IMR-90 (cell line): Measurements from ENCODE around the gene ESD. TPM values are rescaled to one million over a fixed set of nuclear protein-coding genes. Genes with fewer than 3 reads are reported as not detected.

Source experiments
- ATAC-seq: fragments of 200-7000 bp; cut with Tn5 transposase; 2 replicates; pipeline ENCODE4 v1.9.1; 2020; ENCODE audit warnings: low read depth, mild to moderate bottlenecking, moderate library complexity
- BruUV-seq: library from RNA; stranded (reverse); fragments of 400-500 nt; replicated peaks from 2 replicates; lab custom pipeline; 2021; lab: Mats Ljungman, UMichigan
- CTCF ChIA-PET: fragments of 300-600 bp; formaldehyde crosslinking; extraction: SDS; loops from one replicate; lab custom pipeline; 2021; ENCODE audit warnings: antibody characterized with exemption; lab: Yijun Ruan, JAX
- POLR2A ChIA-PET: fragments of 300-600 bp; sonication (Branson Sonifier 250); formaldehyde crosslinking; loops from one replicate; lab custom pipeline; 2022; ENCODE audit warnings: antibody characterized with exemption; ENCODE audit not compliant: unreplicated experiment; lab: Charles Lee
- DNase-seq: peaks from one replicate; pipeline ENCODE4 v3.0.0; 2013
- H2AFZ ChIP-seq: replicated peaks from 2 replicates; pipeline ENCODE3; 2013; ENCODE audit warnings: low read length, mild to moderate bottlenecking; ENCODE audit not compliant: poor library complexity
- H2AK5ac ChIP-seq: 2 replicates; pipeline ENCODE4 v1.6.1; 2013; ENCODE audit warnings: low read depth, low read length, inconsistent platforms
- H2AK9ac ChIP-seq: replicated peaks from 2 replicates; pipeline ENCODE3; 2013; ENCODE audit warnings: mild to moderate bottlenecking, low read depth, low read length, moderate library complexity; ENCODE audit not compliant: poor library complexity
- H2BK120ac ChIP-seq: 2 replicates; pipeline ENCODE4 v1.6.1; 2013; ENCODE audit warnings: low read depth, low read length, inconsistent platforms
- H2BK15ac ChIP-seq: 3 replicates; pipeline ENCODE4 v1.6.1; 2013; ENCODE audit warnings: low read depth, low read length, inconsistent platforms
- H2BK20ac ChIP-seq: 2 replicates; pipeline ENCODE4 v1.6.1; 2013; ENCODE audit warnings: low read depth, mild to moderate bottlenecking, inconsistent platforms, low read length, moderate library complexity
- H2BK5ac ChIP-seq: 2 replicates; pipeline ENCODE4 v1.6.1; 2013; ENCODE audit warnings: mild to moderate bottlenecking, low read depth, low read length, inconsistent platforms; ENCODE audit not compliant: poor library complexity, severe bottlenecking
- H3K14ac ChIP-seq: replicated peaks from 2 replicates; pipeline ENCODE4 v1.6.1; 2013; ENCODE audit warnings: low read depth, low read length, inconsistent platforms
- H3K18ac ChIP-seq: 2 replicates; pipeline ENCODE4 v1.6.1; 2013; ENCODE audit warnings: low read depth, low read length, control low read depth
- H3K23ac ChIP-seq: 2 replicates; pipeline ENCODE4 v1.6.1; 2013; ENCODE audit warnings: low read depth, low read length, inconsistent platforms
- H3K27ac ChIP-seq: 2 replicates; pipeline ENCODE4 v1.5.1; 2013; ENCODE audit warnings: mild to moderate bottlenecking, control low read depth, low read length; ENCODE audit not compliant: insufficient read depth
- H3K27me3 ChIP-seq: 2 replicates; pipeline ENCODE4 v1.6.1; 2013; ENCODE audit warnings: low read length; ENCODE audit not compliant: control insufficient read depth, insufficient read depth
- H3K36me3 ChIP-seq: 2 replicates; pipeline ENCODE4 v1.6.1; 2013; ENCODE audit warnings: low read length, mixed read lengths; ENCODE audit not compliant: control insufficient read depth, insufficient read depth
- H3K4ac ChIP-seq: 2 replicates; pipeline ENCODE4 v1.6.1; 2013; ENCODE audit warnings: low read depth, low read length, inconsistent platforms
- H3K4me1 ChIP-seq: 2 replicates; pipeline ENCODE4 v1.6.1; 2013; ENCODE audit warnings: low read length, mixed read lengths; ENCODE audit not compliant: control insufficient read depth, insufficient read depth
- H3K4me2 ChIP-seq: 2 replicates; pipeline ENCODE4 v1.6.1; 2013; ENCODE audit warnings: low read depth, mild to moderate bottlenecking, control low read depth, low read length, moderate library complexity
- H3K4me3 ChIP-seq: 2 replicates; pipeline ENCODE4 v1.5.1; 2013; ENCODE audit warnings: low read depth, mild to moderate bottlenecking, control low read depth, low read length, moderate library complexity; ENCODE audit not compliant: insufficient read depth
- H3K56ac ChIP-seq: 2 replicates; pipeline ENCODE4 v1.6.1; 2013; ENCODE audit warnings: low read length, inconsistent platforms; ENCODE audit not compliant: insufficient read depth; ENCODE audit errors: extremely low read depth
- H3K79me1 ChIP-seq, 2 experiments: 2 replicates each; pipeline ENCODE4 v1.6.1; 2013; ENCODE audit warnings: low read length in 2 of 2, inconsistent platforms in 1 of 2, low read depth in 1 of 2
- H3K9ac ChIP-seq: 2 replicates; pipeline ENCODE4 v1.6.1; 2013; ENCODE audit warnings: low read depth, low read length, control low read depth
- H3K9me1 ChIP-seq: 2 replicates; pipeline ENCODE4 v1.6.1; 2013; ENCODE audit warnings: low read length, inconsistent platforms; ENCODE audit not compliant: insufficient read depth
- H3K9me3 ChIP-seq: 2 replicates; pipeline ENCODE4 v1.6.1; 2013; ENCODE audit warnings: low read length; ENCODE audit not compliant: control insufficient read depth, insufficient read depth
- H4K20me1 ChIP-seq: 2 replicates; pipeline ENCODE4 v1.6.1; 2013; ENCODE audit warnings: low read length, inconsistent platforms; ENCODE audit not compliant: insufficient read depth
- H4K5ac ChIP-seq: 2 replicates; pipeline ENCODE4 v1.6.1; 2013; ENCODE audit warnings: mild to moderate bottlenecking, low read depth, low read length, control low read depth
- H4K8ac ChIP-seq, 2 experiments: 2 replicates each; pipeline ENCODE4 v1.6.1; 2013; ENCODE audit warnings: low read depth in 2 of 2, low read length in 2 of 2, control low read depth in 1 of 2, inconsistent platforms in 1 of 2
- H4K91ac ChIP-seq: 2 replicates; pipeline ENCODE4 v1.6.1; 2013; ENCODE audit warnings: low read depth, low read length, inconsistent platforms; ENCODE audit not compliant: insufficient read depth
- BHLHE40 ChIP-seq: fragments of 150-350 bp; IDR thresholded peaks from 2 replicates; pipeline ENCODE4 v1.6.1; 2016; ENCODE audit warnings: mild to moderate bottlenecking, low read depth, low read length
- CHD1 ChIP-seq: IDR thresholded peaks from 2 replicates; pipeline ENCODE4 v1.6.1; 2012; ENCODE audit warnings: low read depth, low read length, improper control_type of control experiment
- CTCF ChIP-seq: conservative IDR thresholded peaks from 2 replicates; pipeline ENCODE4 v1.5.1; 2012; ENCODE audit warnings: mild to moderate bottlenecking, low read depth, low read length, improper control_type of control experiment
- MAFK ChIP-seq: IDR thresholded peaks from 2 replicates; pipeline ENCODE4 v1.6.1; 2012; ENCODE audit warnings: low read depth, low read length, improper control_type of control experiment
- MAZ ChIP-seq: IDR thresholded peaks from 2 replicates; pipeline ENCODE4 v1.6.1; 2012; ENCODE audit warnings: low read depth, mild to moderate bottlenecking, low read length, improper control_type of control experiment, moderate library complexity, borderline replicate concordance
- MXI1 ChIP-seq: IDR thresholded peaks from 2 replicates; pipeline ENCODE4 v1.6.1; 2012; ENCODE audit warnings: low read depth, mild to moderate bottlenecking, low read length, moderate library complexity, borderline replicate concordance
- NFE2L2 ChIP-seq: fragments of 150-350 bp; IDR thresholded peaks from 2 replicates; pipeline ENCODE4 v1.6.1; 2016; ENCODE audit warnings: low read depth, mild to moderate bottlenecking, low read length
- POLR2A ChIP-seq: IDR thresholded peaks from 2 replicates; pipeline ENCODE4 v1.6.1; 2012; ENCODE audit warnings: mild to moderate bottlenecking, low read depth, low read length
- RAD21 ChIP-seq: IDR thresholded peaks from 2 replicates; pipeline ENCODE4 v1.6.1; 2012; ENCODE audit warnings: low read length, improper control_type of control experiment
- RCOR1 ChIP-seq: IDR thresholded peaks from 2 replicates; pipeline ENCODE4 v1.6.1; 2012; ENCODE audit warnings: mild to moderate bottlenecking, low read length, improper control_type of control experiment; ENCODE audit not compliant: insufficient replicate concordance
- SMC3 ChIP-seq: fragments of 150-350 bp; IDR thresholded peaks from 2 replicates; pipeline ENCODE4 v1.6.1; 2016; ENCODE audit warnings: low read depth, mild to moderate bottlenecking, antibody characterized with exemption, low read length, moderate library complexity
- WGBS, 2 experiments: methylation state at CpG; one replicate each; pipeline versions ENCODE4 v1.1.5 to v1.1.7; 2013; ENCODE audit warnings: missing lambda C conversion rate in 2 of 2; ENCODE audit not compliant: insufficient read length in 1 of 2; ENCODE audit errors: extremely low coverage in 2 of 2; 5-methylcytosine and 5-hydroxymethylcytosine counted together
- dilution Hi-C: fragments of 300-500 bp; cut with HindIII; formaldehyde crosslinking; loops from one replicate; pipeline ENCODE4 v1.14.3; 2018; ENCODE audit warnings: low sequenced_read_pairs; ENCODE audit not compliant: unreplicated experiment
- in situ Hi-C: fragments of 300-500 bp; cut with MboI; formaldehyde crosslinking; loops from 3 replicates; pipeline ENCODE4 v1.14.3; 2019; ENCODE audit warnings: low sequenced_read_pairs, inconsistent platforms, mixed read lengths
- intact Hi-C: fragments of 100-400 bp; cut with micrococcal nuclease; formaldehyde crosslinking; loops from 2 replicates; pipeline ENCODE4 v1.10.0; 2022
- polyA plus RNA-seq, 3 experiments: library from polyadenylated mRNA; depleted of rRNA; stranded (reverse); fragments of >200 nt; gene quantifications; 2 replicates each; pipeline ENCODE4 v1.2.3, GENCODE V29; 2012; ENCODE audit warnings: low replicate concordance in 1 of 3
- total RNA-seq: library from RNA; depleted of rRNA; stranded (reverse); fragments of >200 nt; gene quantifications from 2 replicates; pipeline ENCODE4 v1.2.3, GENCODE V29; 2012
- TF ChIP-seq, protein P1 (sequence below): fragments of 150-350 bp; IDR thresholded peaks from 2 replicates; pipeline ENCODE4 v1.6.1; 2017; ENCODE audit warnings: mild to moderate bottlenecking, antibody characterized with exemption, low read length, low read depth

The ESD gene
- total and polyA plus RNA-seq, 2 of the 4 experiments (the other 2 are of a cell fraction) = 90.4 to 135 TPM

GRCh38 chr13:46761174-46761573, 35.8 kb downstream of the ESD start:
- BruUV-seq = no TSS peak
- no peak overlapping the region for H4K91ac ChIP-seq
- H2BK15ac ChIP-seq = no peak overlapping the region
- no peak overlapping the region for H2BK20ac ChIP-seq
- no peak overlapping the region for H3K4ac ChIP-seq
- peaks cover 2% of the 10 kb centered on the region for H3K4me1 ChIP-seq
- no peak overlapping the region for H3K18ac ChIP-seq
- H3K36me3 ChIP-seq = no peaks in the 10 kb centered on the region
- H3K23ac ChIP-seq = no peak overlapping the region
- H4K8ac ChIP-seq = no peak overlapping the region
- no peak overlapping the region for H4K5ac ChIP-seq
- ChIA-PET POLR2A (no interaction called here), CTCF (no interaction called here)
- no peaks in the 10 kb centered on the region for H3K79me1 ChIP-seq
- ATAC-seq (no peak), DNase-seq (no peak)
- in situ Hi-C loops = no loop called here
- H3K27ac ChIP-seq = no peak overlapping the region
- no peak overlapping the region for H3K4me2 ChIP-seq
- H3K9me1 ChIP-seq = no peaks in the 10 kb centered on the region
- H3K56ac ChIP-seq = no peak overlapping the region
- no peaks in the 10 kb centered on the region for H3K9me3 ChIP-seq
- no peak overlapping the region for H2BK120ac ChIP-seq
- H4K20me1 ChIP-seq = no peaks in the 10 kb centered on the region
- no peak overlapping the region for H3K9ac ChIP-seq
- dilution Hi-C loops = no loop called here
- WGBS, 2 experiments = 82% methylated on average over 2 of the region's 4 CpGs; no CpG with 5 or more reads in 1 of the 2 experiments
- H3K4me3 ChIP-seq = no peak overlapping the region
- no peak overlapping the region for H2AFZ ChIP-seq
- no peak overlapping the region for H2AK9ac ChIP-seq
- no peak overlapping the region for H2AK5ac ChIP-seq
- H2BK5ac ChIP-seq = no peak overlapping the region
- H3K14ac ChIP-seq = no peak overlapping the region
- TF ChIP-seq RCOR1 = no peak
- TF ChIP-seq CTCF = no peak
- TF ChIP-seq, protein P1, sequence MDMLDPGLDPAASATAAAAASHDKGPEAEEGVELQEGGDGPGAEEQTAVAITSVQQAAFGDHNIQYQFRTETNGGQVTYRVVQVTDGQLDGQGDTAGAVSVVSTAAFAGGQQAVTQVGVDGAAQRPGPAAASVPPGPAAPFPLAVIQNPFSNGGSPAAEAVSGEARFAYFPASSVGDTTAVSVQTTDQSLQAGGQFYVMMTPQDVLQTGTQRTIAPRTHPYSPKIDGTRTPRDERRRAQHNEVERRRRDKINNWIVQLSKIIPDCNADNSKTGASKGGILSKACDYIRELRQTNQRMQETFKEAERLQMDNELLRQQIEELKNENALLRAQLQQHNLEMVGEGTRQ = no peak
- TF ChIP-seq MXI1 = no peak
- TF ChIP-seq SMC3 = no peak
- TF ChIP-seq MAFK = no peak
- no peak for TF ChIP-seq CHD1
- no peak for TF ChIP-seq RAD21
- TF ChIP-seq POLR2A = no peak
- no peak for TF ChIP-seq BHLHE40
- no peak for TF ChIP-seq NFE2L2
- TF ChIP-seq MAZ = no peak
- peaks cover 10% of the 10 kb centered on the region for H3K27me3 ChIP-seq
- intact Hi-C loops = loop anchor here (5.0 to 10.0 kb wide), 2 partner anchors 834 to 1011 kb away; no protein-coding TSS in a partner anchor
